Activated CD8-positive, alpha-beta T cell treated with anti-CD3 and anti-CD28 coated beads for 36 hours (primary cell): ENCODE data around the gene LRRC10. TPM values are rescaled to one million over a fixed set of nuclear protein-coding genes. Genes with fewer than 3 reads are reported as not detected.

Experiments used
- ATAC-seq: fragments of 200-7000 bp; cut with Tn5 transposase; one replicate; pipeline ENCODE4 v1.10.0; 2021; ENCODE audit warnings: mild to moderate bottlenecking, moderate library complexity
- CTCF ChIA-PET: fragments of 350-600 bp; sonication (Branson Sonifier 250); formaldehyde crosslinking; loops from one replicate; lab custom pipeline; 2021; ENCODE audit warnings: antibody characterized with exemption; lab: Charles Lee
- POLR2A ChIA-PET: fragments of 350-600 bp; sonication (Branson Sonifier 250); formaldehyde crosslinking; loops from one replicate; lab custom pipeline; 2021; ENCODE audit warnings: antibody characterized with exemption; lab: Charles Lee
- DNase-seq: peaks from one replicate; pipeline ENCODE4 v3.0.0-alpha.2; 2020
- H3K27ac Mint-ChIP-seq: one replicate; pipeline ENCODE4 v1.8.0; 2021; ENCODE audit warnings: mild to moderate bottlenecking, mixed read lengths
- H3K27me3 Mint-ChIP-seq: one replicate; pipeline ENCODE4 v1.8.0; 2021; ENCODE audit warnings: mixed read lengths
- H3K36me3 Mint-ChIP-seq: one replicate; pipeline ENCODE4 v1.8.0; 2021; ENCODE audit warnings: low read depth, mixed read lengths
- H3K4me1 Mint-ChIP-seq: one replicate; pipeline ENCODE4 v1.8.0; 2021; ENCODE audit warnings: low read depth, mixed read lengths
- H3K4me3 Mint-ChIP-seq: one replicate; pipeline ENCODE4 v1.8.0; 2021; ENCODE audit warnings: mild to moderate bottlenecking, moderate library complexity, mixed read lengths
- H3K9me3 Mint-ChIP-seq: one replicate; pipeline ENCODE4 v1.8.0; 2021; ENCODE audit warnings: mixed read lengths
- CTCF ChIP-seq: fragments of 200-600 bp; IDR thresholded peaks from one replicate; pipeline ENCODE4 v1.8.0; 2022; ENCODE audit warnings: antibody characterized with exemption, mild to moderate bottlenecking
- intact Hi-C: fragments of 100-400 bp; cut with micrococcal nuclease; formaldehyde crosslinking; loops from one replicate; pipeline ENCODE4 v1.10.0; 2022
- total RNA-seq, 2 experiments: library from RNA; stranded (reverse); gene quantifications; one replicate each; pipeline ENCODE4 v1.2.3, GENCODE V29; 2021

The LRRC10 gene
- total RNA-seq, 2 experiments from 2014 or later = not detected

- H3K27ac Mint-ChIP-seq = no peak overlapping the region
- POLR2A ChIA-PET = interaction anchor here (1.2 to 1.4 kb wide), 2 partner anchors 12 to 84 kb away, joined by 5 to 6 read pairs; no protein-coding TSS in a partner anchor
- no peaks in the 10 kb centered on the region for H3K36me3 Mint-ChIP-seq
- H3K9me3 Mint-ChIP-seq = no peaks in the 10 kb centered on the region
- DNase-seq = no peak
- no peak for TF ChIP-seq CTCF
- H3K4me1 Mint-ChIP-seq = peaks cover 8% of the 10 kb centered on the region
- H3K27me3 Mint-ChIP-seq = no peaks in the 10 kb centered on the region
- no peak overlapping the region for H3K4me3 Mint-ChIP-seq
- intact Hi-C loops = no loop called here
- CTCF ChIA-PET = interaction anchor here (1.4 to 9.3 kb wide), 3 partner anchors 11 to 222 kb away, joined by 3 to 78 read pairs (median 8); no protein-coding TSS in a partner anchor
- no peak for ATAC-seq
These were observed 30.6 kb downstream of the LRRC10 start for GRCh38 chr12:69580074-69580473.

- H3K36me3 Mint-ChIP-seq = peaks cover 8% of the 10 kb centered on the region
- H3K9me3 Mint-ChIP-seq = no peaks in the 10 kb centered on the region
- POLR2A ChIA-PET = no interaction called here
- CTCF ChIA-PET = interaction anchor here (0.6 to 9.3 kb wide), 5 partner anchors 10 to 288 kb away, joined by 3 to 78 read pairs (median 4); no protein-coding TSS in a partner anchor
- no peak for DNase-seq
- intact Hi-C loops = loop anchor here (10.0 kb wide), 1 partner anchor 94 kb away; no protein-coding TSS in a partner anchor
- H3K4me3 Mint-ChIP-seq = no peak overlapping the region
- H3K4me1 Mint-ChIP-seq = peaks cover 8% of the 10 kb centered on the region
- H3K27ac Mint-ChIP-seq = no peak overlapping the region
- TF ChIP-seq CTCF = no peak
- no peaks in the 10 kb centered on the region for H3K27me3 Mint-ChIP-seq
- no peak for ATAC-seq
These were observed 31.7 kb downstream of the LRRC10 start for GRCh38 chr12:69579029-69579428.

GRCh38 chr12:69578283-69578682, 32.4 kb downstream of the LRRC10 start:
- ChIA-PET CTCF (interaction anchor here (1.5 kb wide), 1 partner anchor 16 kb away, joined by 4 read pairs; no protein-coding TSS in a partner anchor), POLR2A (no interaction called here)
- DNase-seq (no peak), ATAC-seq (no peak)
- H3K9me3 Mint-ChIP-seq = no peaks in the 10 kb centered on the region
- no peak overlapping the region for H3K4me3 Mint-ChIP-seq
- peaks cover 9% of the 10 kb centered on the region for H3K36me3 Mint-ChIP-seq
- H3K27me3 Mint-ChIP-seq = no peaks in the 10 kb centered on the region
- peaks cover 8% of the 10 kb centered on the region for H3K4me1 Mint-ChIP-seq
- intact Hi-C loops = loop anchor here (10.0 kb wide), 1 partner anchor 93 kb away; no protein-coding TSS in a partner anchor
- no peak for TF ChIP-seq CTCF
- H3K27ac Mint-ChIP-seq = no peak overlapping the region

- CTCF ChIA-PET = interaction anchor here (0.8 to 1.3 kb wide), 3 partner anchors 157 to 284 kb away, joined by 3 to 4 read pairs (median 3); no protein-coding TSS in a partner anchor
- no peak overlapping the region for H3K27ac Mint-ChIP-seq
- intact Hi-C loops = loop anchor here (10.0 kb wide), 1 partner anchor 91 kb away; no protein-coding TSS in a partner anchor
These were observed 35.4 kb downstream of the LRRC10 start for GRCh38 chr12:69575346-69575745.

More at GRCh38 chr12:69575346-69575745, 35.4 kb downstream of the LRRC10 start:
- Mint-ChIP-seq H3K9me3 (no peaks in the 10 kb centered on the region), H3K4me3 (no peak overlapping the region), H3K27me3 (no peaks in the 10 kb centered on the region), H3K36me3 (peaks cover 20% of the 10 kb centered on the region), H3K4me1 (peaks cover 8% of the 10 kb centered on the region)
- no peak for DNase-seq
- ATAC-seq = no peak
- no peak for TF ChIP-seq CTCF
- POLR2A ChIA-PET = no interaction called here
